Immature natural killer cell (primary cell): ENCODE results near the gene CPXCR1. TPM values are rescaled to one million over a fixed set of nuclear protein-coding genes. Genes with fewer than 3 reads are reported as not detected.
"Not testable (repeated sequence)": the region's sequence is repeated elsewhere in the genome, so short reads cannot be mapped to it uniquely, and the experiment has no call there.

Experiments used
- DNase-seq, 3 donors: peaks; one replicate each; pipeline ENCODE4 v3.0.0; 2022; ENCODE audit warnings: mixed read lengths in 1 of 3
- H3K27ac Mint-ChIP-seq, 6 donors: one replicate each; pipeline ENCODE4 v1.8.0; 2020; ENCODE audit warnings: mixed read lengths in 6 of 6, mild to moderate bottlenecking in 5 of 6, inconsistent platforms in 4 of 6, moderate library complexity in 3 of 6
- H3K27me3 Mint-ChIP-seq, 3 donors: one replicate each; pipeline ENCODE4 v1.8.0; 2020 to 2021; ENCODE audit warnings: low read depth in 3 of 3, mild to moderate bottlenecking in 3 of 3, mixed read lengths in 3 of 3, moderate library complexity in 3 of 3, inconsistent platforms in 1 of 3
- H3K36me3 Mint-ChIP-seq, 3 donors: one replicate each; pipeline ENCODE4 v1.8.0; 2020; ENCODE audit warnings: mixed read lengths in 3 of 3, inconsistent platforms in 2 of 3, mild to moderate bottlenecking in 2 of 3
- H3K4me1 Mint-ChIP-seq, 2 donors: one replicate each; pipeline ENCODE4 v1.8.0; 2020; ENCODE audit warnings: inconsistent platforms in 2 of 2, mild to moderate bottlenecking in 2 of 2, mixed read lengths in 2 of 2, moderate library complexity in 1 of 2
- H3K4me3 Mint-ChIP-seq, 5 donors: one replicate each; pipeline ENCODE4 v1.8.0; 2020; ENCODE audit warnings: mild to moderate bottlenecking in 5 of 5, mixed read lengths in 5 of 5, inconsistent platforms in 3 of 5, moderate library complexity in 3 of 5
- H3K9me3 Mint-ChIP-seq, 6 donors: one replicate each; pipeline ENCODE4 v1.8.0; 2020; ENCODE audit warnings: mild to moderate bottlenecking in 6 of 6, mixed read lengths in 6 of 6, inconsistent platforms in 4 of 6, moderate library complexity in 3 of 6
- polyA plus RNA-seq, 3 donors: library from polyadenylated mRNA; unstranded; fragments of 300-500 nt; fragmentation: Illumina TruSeq; gene quantifications; one replicate each; pipeline ENCODE4 v1.2.3, GENCODE V29; 2021

Gene CPXCR1
- not detected for polyA plus RNA-seq

GRCh38 chrX:88746925-88747324, at the start of gene CPXCR1:
TSS of gene CPXCR1 (plus strand) at chrX:88747225. CDS start at chrX:88753415, 6,190 bp downstream.
- Mint-ChIP-seq H3K4me3 (peak within 1 kb of the TSS in 1 of 5 donors; percentile 29), H3K27ac (peak within 1 kb of the TSS in 1 of 6 donors; percentile 41), H3K36me3 (no peaks in the 10 kb centered on the region), H3K27me3 (peaks cover 0 to 5% (median 0%) of the 10 kb centered on the region in 3 donors), H3K4me1 (peaks cover 2 to 5% of the 10 kb centered on the region in 2 donors), H3K9me3 (peaks cover 2 to 13% (median 8%) of the 10 kb centered on the region in 6 donors)
- DNase-seq, result no peak

GRCh38 chrX:88735835-88736234, 11.2 kb upstream of the CPXCR1 start:
- no peak overlapping the region for H3K4me3 Mint-ChIP-seq
- no peaks in the 10 kb centered on the region for H3K36me3 Mint-ChIP-seq
- no peaks in the 10 kb centered on the region for H3K4me1 Mint-ChIP-seq
- DNase-seq, result no peak
- peaks cover 0 to 7% (median 0%) of the 10 kb centered on the region in 3 donors for H3K27me3 Mint-ChIP-seq
- H3K27ac Mint-ChIP-seq, result no peak overlapping the region
- peaks cover 0 to 8% (median 6%) of the 10 kb centered on the region in 6 donors for H3K9me3 Mint-ChIP-seq

GRCh38 chrX:88746215-88746614, 810 bp upstream of the CPXCR1 start:
- H3K36me3 Mint-ChIP-seq, H3K4me3 Mint-ChIP-seq, H3K4me1 Mint-ChIP-seq, H3K27ac Mint-ChIP-seq, H3K27me3 Mint-ChIP-seq, DNase-seq: not testable (repeated sequence)
- peaks cover 0 to 16% (median 7%) of the 10 kb centered on the region in 6 donors for H3K9me3 Mint-ChIP-seq

GRCh38 chrX:88752339-88752738, 5.3 kb downstream of the CPXCR1 start:
- not testable (repeated sequence) for H3K36me3 Mint-ChIP-seq, H3K9me3 Mint-ChIP-seq, DNase-seq, H3K27me3 Mint-ChIP-seq, H3K4me3 Mint-ChIP-seq, H3K27ac Mint-ChIP-seq, H3K4me1 Mint-ChIP-seq

- peaks cover 0 to 3% (median 0%) of the 10 kb centered on the region in 3 donors for H3K27me3 Mint-ChIP-seq
- no peaks in the 10 kb centered on the region for H3K4me1 Mint-ChIP-seq
- H3K9me3 Mint-ChIP-seq, result peaks cover 0 to 19% (median 10%) of the 10 kb centered on the region in 6 donors
- DNase-seq, result no peak
- H3K4me3 Mint-ChIP-seq, result no peak overlapping the region
- H3K27ac Mint-ChIP-seq, result no peak overlapping the region
- H3K36me3 Mint-ChIP-seq, result no peaks in the 10 kb centered on the region
Measured at GRCh38 chrX:88789825-88790224, 42.8 kb downstream of the CPXCR1 start.
